HL-60 (cell line): ENCODE results near the gene DPP10.

Source experiments
- CTCF ChIP-seq: IDR thresholded peaks from one replicate; pipeline ENCODE4 v1.5.1; 2011; ENCODE audit warnings: low read length, control low read depth, inconsistent platforms; ENCODE audit not compliant: insufficient read depth
- GABPA ChIP-seq: IDR thresholded peaks from 2 replicates; pipeline ENCODE4 v1.6.1; 2012; ENCODE audit warnings: low read depth
- POLR2AphosphoS5 ChIP-seq: IDR thresholded peaks from 2 replicates; pipeline ENCODE4 v1.6.1; 2012; ENCODE audit warnings: low read depth

DNA sequence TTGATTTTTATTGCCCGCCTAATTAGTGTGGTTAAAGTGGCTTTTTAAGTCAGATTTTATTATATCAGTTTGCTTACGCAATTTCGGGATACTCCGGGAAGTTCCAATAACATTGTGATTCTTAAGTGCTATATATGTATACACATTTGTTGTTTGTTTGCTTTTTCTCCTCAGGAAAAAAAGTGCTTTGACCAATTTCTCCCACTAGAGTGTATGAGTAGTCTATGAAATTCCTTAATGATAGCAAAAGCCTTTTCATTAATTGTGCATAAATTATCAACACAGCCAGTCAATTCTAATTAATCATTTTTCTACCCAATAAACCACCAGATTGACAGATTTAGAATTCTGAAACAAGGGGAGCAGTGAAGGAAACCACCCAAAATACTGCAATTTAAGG lies 172.2 kb downstream of the DPP10 start:
- TF ChIP-seq CTCF = no peak
- TF ChIP-seq POLR2AphosphoS5 = no peak
- TF ChIP-seq GABPA = no peak
